D721Med (cell line): Measurements from ENCODE around the gene POLR2C.

ENCODE experiments used
- DNase-seq: peaks from one replicate; pipeline ENCODE4 v3.0.0; 2011; ENCODE audit warnings: low spot score; ENCODE audit not compliant: insufficient read length
- FAIRE-seq: peaks from 2 replicates; lab custom pipeline; 2011; peaks lifted over from hg19 to GRCh38; lab: Jason Lieb, UNC
- TF ChIP-seq, protein P1 (sequence below): IDR thresholded peaks from 2 replicates; pipeline ENCODE4 v1.5.1; 2012; ENCODE audit warnings: mild to moderate bottlenecking, control low read depth; ENCODE audit not compliant: insufficient read depth; ENCODE audit errors: missing control alignments

POLR2C gene

GRCh38 chr16:57470711-57471110 is 8.2 kb downstream of the POLR2C start:
- FAIRE-seq (no peak), DNase-seq (no peak)
- TF ChIP-seq, protein P1, sequence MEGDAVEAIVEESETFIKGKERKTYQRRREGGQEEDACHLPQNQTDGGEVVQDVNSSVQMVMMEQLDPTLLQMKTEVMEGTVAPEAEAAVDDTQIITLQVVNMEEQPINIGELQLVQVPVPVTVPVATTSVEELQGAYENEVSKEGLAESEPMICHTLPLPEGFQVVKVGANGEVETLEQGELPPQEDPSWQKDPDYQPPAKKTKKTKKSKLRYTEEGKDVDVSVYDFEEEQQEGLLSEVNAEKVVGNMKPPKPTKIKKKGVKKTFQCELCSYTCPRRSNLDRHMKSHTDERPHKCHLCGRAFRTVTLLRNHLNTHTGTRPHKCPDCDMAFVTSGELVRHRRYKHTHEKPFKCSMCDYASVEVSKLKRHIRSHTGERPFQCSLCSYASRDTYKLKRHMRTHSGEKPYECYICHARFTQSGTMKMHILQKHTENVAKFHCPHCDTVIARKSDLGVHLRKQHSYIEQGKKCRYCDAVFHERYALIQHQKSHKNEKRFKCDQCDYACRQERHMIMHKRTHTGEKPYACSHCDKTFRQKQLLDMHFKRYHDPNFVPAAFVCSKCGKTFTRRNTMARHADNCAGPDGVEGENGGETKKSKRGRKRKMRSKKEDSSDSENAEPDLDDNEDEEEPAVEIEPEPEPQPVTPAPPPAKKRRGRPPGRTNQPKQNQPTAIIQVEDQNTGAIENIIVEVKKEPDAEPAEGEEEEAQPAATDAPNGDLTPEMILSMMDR = no peak

GRCh38 chr16:57471209-57471608 is 8.7 kb downstream of the POLR2C start:
- TF ChIP-seq, protein P1 = no peak
- no peak for FAIRE-seq
- DNase-seq = no peak

DNA sequence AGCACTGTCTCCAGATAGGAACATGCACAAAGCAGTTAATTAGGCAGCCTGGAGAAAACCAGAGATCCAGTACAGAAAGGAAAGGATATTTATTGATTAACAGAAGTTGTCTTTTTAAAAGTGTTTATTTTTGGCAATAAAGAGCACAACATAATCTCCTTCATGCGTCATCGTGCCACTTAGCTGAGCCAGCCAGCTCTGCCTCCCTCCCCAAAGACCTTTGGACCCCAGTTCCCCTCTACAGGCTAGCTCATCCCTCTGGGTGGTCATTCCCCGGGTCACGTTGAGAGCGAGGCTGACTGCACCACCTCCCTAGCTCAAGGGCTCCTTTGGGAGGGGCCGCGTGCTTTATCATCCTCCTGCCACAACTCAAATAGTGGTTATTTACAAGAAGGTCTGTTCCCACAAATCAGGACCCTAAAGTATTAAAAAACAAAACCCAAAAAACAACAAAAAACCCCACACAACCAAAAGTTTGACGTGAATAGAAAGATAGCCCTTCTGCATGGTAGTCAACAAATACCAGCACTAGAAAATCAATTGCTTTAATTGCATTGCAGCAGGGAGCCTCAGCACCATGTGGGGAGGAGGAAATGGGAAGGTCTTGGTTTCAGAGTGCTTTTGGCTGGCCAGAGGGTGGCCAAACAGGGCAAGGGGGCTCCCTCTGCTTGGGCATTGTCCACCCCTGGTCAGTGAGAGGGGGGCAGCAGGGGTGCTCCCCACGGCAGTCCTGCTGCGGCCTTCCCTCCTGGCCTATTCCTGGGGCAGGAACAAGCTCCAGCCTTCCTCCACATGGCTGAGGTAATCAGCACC is 9.6 kb downstream of the POLR2C start:
- TF ChIP-seq, protein P1 = no peak
- FAIRE-seq = no peak
- no peak for DNase-seq

- no peak for DNase-seq
- FAIRE-seq = no peak
- TF ChIP-seq, protein P1 = no peak
Observed at GRCh38 chr16:57472665-57473060, 10.2 kb downstream of the POLR2C start.

- TF ChIP-seq, protein P1 = no peak
- FAIRE-seq (no peak), DNase-seq (no peak)
Observed at GRCh38 chr16:57473176-57473840, 10.8 kb downstream of the POLR2C start.

GRCh38 chr16:57473906-57474305 is 11.4 kb downstream of the POLR2C start:
- TF ChIP-seq, protein P1 = no peak
- DNase-seq = no peak
- no peak for FAIRE-seq
